Upper lobe of left lung (tissue), 6 donors: ENCODE measurements around the gene NPTN. TPM values are rescaled to one million over a fixed set of nuclear protein-coding genes. Genes with fewer than 3 reads are reported as not detected.

Experiments used
- ATAC-seq, 2 donors: fragments of 200-7000 bp; cut with Tn5 transposase; one replicate each; pipeline ENCODE4 v1.9.1; 2022; ENCODE audit warnings: mild to moderate bottlenecking in 2 of 2, moderate library complexity in 2 of 2; ENCODE audit not compliant: low FRiP score in 2 of 2
- DNase-seq, 2 donors: peaks; one replicate each; pipeline ENCODE4 v3.0.0-alpha.2; 2019 to 2020
- H3K27ac ChIP-seq, 4 donors: fragments of 200-600 bp; sonication (generic); one replicate each; pipeline ENCODE4 v1.5.1; 2016 to 2019
- H3K27me3 ChIP-seq, 4 donors: fragments of 200-600 bp; sonication (generic); one replicate each; pipeline ENCODE4 v1.5.1; 2017 to 2019
- H3K36me3 ChIP-seq, 4 donors: fragments of 200-600 bp; sonication (generic); one replicate each; pipeline ENCODE4 v1.5.1; 2016 to 2019
- H3K4me1 ChIP-seq, 4 donors: fragments of 200-600 bp; sonication (generic); one replicate each; pipeline ENCODE4 v1.5.1; 2018 to 2019
- H3K4me3 ChIP-seq, 4 donors: fragments of 200-600 bp; sonication (generic); one replicate each; pipeline ENCODE4 v1.5.1; 2017 to 2019; ENCODE audit warnings: mild to moderate bottlenecking in 2 of 4, moderate library complexity in 1 of 4
- H3K9me3 ChIP-seq, 4 donors: fragments of 200-600 bp; sonication (generic); one replicate each; pipeline ENCODE4 v1.5.1; 2018 to 2019
- EP300 ChIP-seq, 4 donors: sonication (generic); formaldehyde crosslinking; IDR thresholded peaks; one replicate each; pipeline ENCODE4 v1.5.1; 2017; ENCODE audit warnings: antibody characterized with exemption in 4 of 4, control low read depth in 2 of 4
- POLR2A ChIP-seq, 4 donors: fragments of 450-650 bp; IDR thresholded peaks; one replicate each; pipeline ENCODE4 v1.5.1; 2016 to 2017; ENCODE audit warnings: antibody characterized with exemption in 4 of 4, mild to moderate bottlenecking in 2 of 4
- POLR2AphosphoS5 ChIP-seq, 2 donors: sonication (generic); formaldehyde crosslinking; IDR thresholded peaks; one replicate each; pipeline ENCODE4 v1.5.1; 2017; ENCODE audit warnings: antibody characterized with exemption in 2 of 2
- WGBS, 2 donors: methylation state at CpG; one replicate each; pipeline ENCODE4 v1.1.5; 2017 to 2018; 5-methylcytosine and 5-hydroxymethylcytosine counted together
- total RNA-seq, 6 donors: library from RNA; depleted of rRNA in 4 of 6; stranded (reverse); fragments of >200 nt in 4 of 6; gene quantifications; one replicate each; pipeline versions ENCODE4 v1.1.0 to v1.2.1, GENCODE V29; 2016 to 2021
- TF ChIP-seq, protein P1 (sequence below), 6 experiments: fragments of 450-650 bp in 4 of 6; fragments of 200-600 bp in 2 of 6; sonication (generic) in 2 of 6; IDR thresholded peaks; one replicate each; pipeline ENCODE4 v1.5.1; 2016 to 2019; ENCODE audit warnings: antibody characterized with exemption in 6 of 6
- donor health status: DM: no; HTN: no; CAD: no; lungs with moderate emphysema.
- donor health status: DM: no; HTN: yes; CAD: no; lungs with severe emphysema.

Gene NPTN
- 100 to 1,000 TPM in 4 of 6 donors, 10 to 100 TPM in 2; 70.2 to 151 (median 108) TPM for total RNA-seq

DNA sequence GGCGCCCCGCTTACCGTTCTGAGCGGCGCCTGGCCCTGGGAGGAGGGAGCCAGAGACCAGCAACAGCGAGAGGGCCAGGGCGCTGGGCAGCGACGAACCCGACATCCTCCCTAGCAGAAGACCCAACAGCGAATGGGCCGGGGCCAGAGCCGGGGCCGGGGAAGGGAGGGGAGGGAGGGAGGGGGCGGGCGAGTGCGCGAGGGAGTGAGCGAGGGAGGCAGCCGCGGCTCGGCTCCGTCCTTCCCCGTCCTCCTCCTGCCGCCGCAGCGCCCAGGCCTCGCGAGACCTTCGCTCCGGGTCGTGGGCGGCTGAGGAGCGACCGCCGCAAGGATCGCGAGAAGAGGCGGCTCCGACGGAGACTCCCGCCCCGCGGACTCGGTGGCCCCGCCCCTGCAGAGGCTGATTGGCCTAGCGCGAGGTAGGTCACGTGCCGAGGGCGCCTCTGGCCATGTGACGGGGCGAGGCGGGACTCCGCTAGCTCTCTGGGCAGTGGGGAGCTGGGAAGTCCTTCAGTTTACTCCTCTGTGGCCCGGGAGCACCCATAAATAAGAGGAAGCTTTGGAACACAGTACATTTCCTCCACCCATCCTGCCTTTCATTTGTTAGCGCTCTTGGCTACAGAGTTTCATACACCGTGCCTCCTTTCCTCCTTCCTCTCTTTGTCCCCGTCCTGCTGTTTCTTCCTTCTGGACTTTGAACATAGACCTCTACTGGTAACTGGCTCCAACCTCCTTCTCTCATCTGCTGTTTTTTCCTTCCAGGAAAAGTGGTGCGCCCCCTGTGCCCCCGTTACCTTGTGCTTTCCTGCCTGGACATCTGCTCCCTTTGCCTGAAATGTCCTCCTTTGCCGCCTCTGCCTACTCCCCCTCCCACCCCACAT, at the start of gene NPTN:
TSS of gene NPTN (minus strand) at position 279 of the 880 bp plus-strand sequence. CDS start at position 105, 174 bp downstream.
- ATAC-seq (peak; percentile 96 to 98), DNase-seq (peak; percentile 99 to 100)
- Histone ChIP-seq H3K4me1 (peaks cover 45 to 59% (median 49%) of the 10 kb centered on the region in 4 donors), H3K27ac (peak within 1 kb of the TSS; percentile 94 to 100 (median 98)), H3K9me3 (no peaks in the 10 kb centered on the region), H3K36me3 (no peaks in the 10 kb centered on the region), H3K4me3 (peak within 1 kb of the TSS; percentile 62 to 94 (median 90)), H3K27me3 (no peaks in the 10 kb centered on the region)
- WGBS, 2 donors, result 5 to 6% methylated on average over 16 to 26 of the region's 62 CpGs
- TF ChIP-seq EP300 (IDR thresholded peaks at IDR 0.05), result peak in 1 of 4 donors; percentile 1
- TF ChIP-seq POLR2A (IDR thresholded peaks at IDR 0.05), result peak in 3 of 4 donors; percentile 43 to 85 (median 85)
- peak; percentile 74 to 86 for TF ChIP-seq POLR2AphosphoS5 (IDR thresholded peaks at IDR 0.05)
- TF ChIP-seq, protein P1, sequence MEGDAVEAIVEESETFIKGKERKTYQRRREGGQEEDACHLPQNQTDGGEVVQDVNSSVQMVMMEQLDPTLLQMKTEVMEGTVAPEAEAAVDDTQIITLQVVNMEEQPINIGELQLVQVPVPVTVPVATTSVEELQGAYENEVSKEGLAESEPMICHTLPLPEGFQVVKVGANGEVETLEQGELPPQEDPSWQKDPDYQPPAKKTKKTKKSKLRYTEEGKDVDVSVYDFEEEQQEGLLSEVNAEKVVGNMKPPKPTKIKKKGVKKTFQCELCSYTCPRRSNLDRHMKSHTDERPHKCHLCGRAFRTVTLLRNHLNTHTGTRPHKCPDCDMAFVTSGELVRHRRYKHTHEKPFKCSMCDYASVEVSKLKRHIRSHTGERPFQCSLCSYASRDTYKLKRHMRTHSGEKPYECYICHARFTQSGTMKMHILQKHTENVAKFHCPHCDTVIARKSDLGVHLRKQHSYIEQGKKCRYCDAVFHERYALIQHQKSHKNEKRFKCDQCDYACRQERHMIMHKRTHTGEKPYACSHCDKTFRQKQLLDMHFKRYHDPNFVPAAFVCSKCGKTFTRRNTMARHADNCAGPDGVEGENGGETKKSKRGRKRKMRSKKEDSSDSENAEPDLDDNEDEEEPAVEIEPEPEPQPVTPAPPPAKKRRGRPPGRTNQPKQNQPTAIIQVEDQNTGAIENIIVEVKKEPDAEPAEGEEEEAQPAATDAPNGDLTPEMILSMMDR (IDR thresholded peaks at IDR 0.05), result peak in 2 of 6 experiments; percentile 10 to 15

DNA sequence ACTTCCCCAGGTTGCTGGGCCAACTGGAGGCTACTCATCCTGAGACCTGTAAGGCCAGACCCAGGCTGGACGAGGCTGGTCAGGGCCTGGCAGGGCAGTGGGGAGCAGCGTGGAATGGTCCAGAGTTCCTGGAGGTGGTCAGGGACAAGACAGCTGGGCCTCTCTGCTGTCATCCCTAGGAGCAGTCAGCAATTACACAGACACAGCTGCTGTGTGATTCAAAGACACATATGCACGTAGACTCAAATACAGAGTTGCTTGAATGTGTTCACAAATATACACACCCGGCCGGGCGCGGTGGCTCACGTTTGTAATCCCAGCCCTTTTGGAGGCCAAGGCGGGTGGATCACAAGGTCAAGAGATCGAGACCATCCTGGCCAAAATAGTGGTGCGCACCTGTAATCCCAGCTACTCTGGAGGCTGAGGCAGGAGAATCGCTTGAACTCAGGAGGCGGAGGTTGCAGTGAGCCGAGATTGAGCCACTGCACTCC, 49.5 kb upstream of the NPTN start:
- Histone ChIP-seq H3K4me1 (peaks cover 10 to 41% (median 33%) of the 10 kb centered on the region in 4 donors), H3K36me3 (no peaks in the 10 kb centered on the region), H3K27ac (no peak overlapping the region), H3K27me3 (peaks cover 0 to 10% (median 0%) of the 10 kb centered on the region in 4 donors), H3K9me3 (no peaks in the 10 kb centered on the region), H3K4me3 (no peak overlapping the region)
- no peak for TF ChIP-seq POLR2AphosphoS5 (IDR thresholded peaks at IDR 0.05)
- no peak for TF ChIP-seq EP300 (IDR thresholded peaks at IDR 0.05)
- TF ChIP-seq POLR2A (IDR thresholded peaks at IDR 0.05), result no peak
- TF ChIP-seq, protein P1 (IDR thresholded peaks at IDR 0.05), result no peak
- ATAC-seq (no peak), DNase-seq (peak in 1 of 2 donors; percentile 74)
- 77 to 93% methylated on average over 14 of the region's 14 CpGs for WGBS, 2 donors

DNA sequence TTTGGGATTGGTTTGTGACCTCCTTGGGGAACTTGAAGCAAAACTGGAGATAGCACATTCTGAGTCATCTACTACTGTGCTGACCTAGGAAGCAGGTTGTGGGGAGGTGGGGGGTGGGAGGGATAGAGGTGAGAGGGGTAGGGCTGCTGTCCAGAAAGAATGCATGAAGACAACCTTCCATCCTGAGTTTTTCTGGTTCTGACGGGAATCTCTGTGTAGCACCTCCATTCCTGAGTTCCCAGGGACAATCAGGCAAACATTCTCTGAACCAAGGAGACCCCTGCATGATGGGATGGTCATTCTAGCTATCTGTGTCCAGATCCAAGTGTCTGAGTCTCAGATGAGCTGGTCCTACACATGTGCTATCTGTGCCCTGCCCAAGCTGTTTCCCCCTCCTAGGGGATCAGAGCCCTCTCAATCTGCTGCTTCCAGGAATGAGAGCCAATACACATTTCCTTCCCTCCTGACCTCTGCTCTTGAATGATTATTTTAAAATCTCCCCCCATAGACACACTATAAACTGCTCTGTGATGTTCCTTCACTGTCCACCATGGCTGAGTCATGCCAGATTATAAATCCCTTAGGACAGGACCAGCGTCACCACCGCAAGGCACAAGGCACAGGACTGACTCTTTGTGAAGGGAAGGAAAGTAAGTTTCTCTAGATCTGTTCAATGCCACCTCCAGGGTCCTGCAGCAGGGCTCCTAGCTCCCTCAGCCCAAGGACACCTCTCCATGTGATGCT, 48.8 kb upstream of the NPTN start:
- no peak overlapping the region for H3K27ac ChIP-seq
- H3K4me1 ChIP-seq, result peaks cover 10 to 35% (median 30%) of the 10 kb centered on the region in 4 donors
- no peak overlapping the region for H3K4me3 ChIP-seq
- TF ChIP-seq, protein P1 (IDR thresholded peaks at IDR 0.05), result no peak
- TF ChIP-seq POLR2A (IDR thresholded peaks at IDR 0.05) (no peak), POLR2AphosphoS5 (IDR thresholded peaks at IDR 0.05) (no peak), EP300 (IDR thresholded peaks at IDR 0.05) (no peak)
- 85 to 90% methylated on average over 3 of the region's 3 CpGs for WGBS, 2 donors
- H3K36me3 ChIP-seq, result no peaks in the 10 kb centered on the region
- H3K9me3 ChIP-seq, result no peaks in the 10 kb centered on the region
- H3K27me3 ChIP-seq, result peaks cover 0 to 10% (median 0%) of the 10 kb centered on the region in 4 donors
- DNase-seq (no peak), ATAC-seq (no peak)

DNA sequence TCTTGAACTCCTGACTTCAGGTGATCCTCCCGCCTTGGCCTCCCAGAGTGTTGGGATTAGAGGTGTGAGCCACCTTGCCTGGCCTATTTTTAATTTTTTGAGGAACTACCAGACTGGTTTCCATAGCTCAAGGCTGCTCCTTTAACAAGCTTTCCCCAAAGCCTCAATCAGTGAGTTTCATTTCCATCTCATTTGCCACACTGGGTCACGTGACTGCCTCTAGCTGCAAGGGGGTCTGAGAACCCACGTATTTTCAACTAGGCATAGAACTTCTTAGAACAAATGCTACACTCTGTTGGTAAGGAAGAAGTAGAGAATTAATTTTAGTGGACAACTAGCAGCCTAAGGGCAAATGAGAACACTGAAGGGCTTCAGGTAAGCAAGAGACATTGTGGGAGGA, 47.9 kb upstream of the NPTN start:
- H3K27ac ChIP-seq, result no peak overlapping the region
- peaks cover 4 to 25% (median 22%) of the 10 kb centered on the region in 4 donors for H3K4me1 ChIP-seq
- TF ChIP-seq POLR2A (IDR thresholded peaks at IDR 0.05) (no peak), EP300 (IDR thresholded peaks at IDR 0.05) (no peak), POLR2AphosphoS5 (IDR thresholded peaks at IDR 0.05) (no peak)
- TF ChIP-seq, protein P1 (IDR thresholded peaks at IDR 0.05), result no peak
- H3K9me3 ChIP-seq, result no peaks in the 10 kb centered on the region
- H3K36me3 ChIP-seq, result no peaks in the 10 kb centered on the region
- H3K27me3 ChIP-seq, result peaks cover 0 to 10% (median 0%) of the 10 kb centered on the region in 4 donors
- no peak for ATAC-seq
- DNase-seq, result no peak
- WGBS, 2 donors, result 60 to 78% methylated on average over 3 of the region's 3 CpGs
- H3K4me3 ChIP-seq, result no peak overlapping the region
